HT1080 (cell line): ENCODE measurements around the gene MED9. TPM values are rescaled to one million over a fixed set of nuclear protein-coding genes. Genes with fewer than 3 reads are reported as not detected.

Source experiments
- DNase-seq: peaks from one replicate; pipeline ENCODE4 v3.0.0-alpha.2; 2015; ENCODE audit warnings: low read depth
- total RNA-seq: library from RNA; depleted of rRNA; stranded (reverse); fragments of >200 nt; shearing (Covaris generic); gene quantifications from 2 replicates; pipeline ENCODE4 v1.2.3, GENCODE V29; 2014

Gene MED9
- total RNA-seq, 1 experiment from 2014 or later: 13.7 TPM

GRCh38 chr17:17514993-17515933 is 38.5 kb downstream of the MED9 start:
- DNase-seq: no peak

DNA sequence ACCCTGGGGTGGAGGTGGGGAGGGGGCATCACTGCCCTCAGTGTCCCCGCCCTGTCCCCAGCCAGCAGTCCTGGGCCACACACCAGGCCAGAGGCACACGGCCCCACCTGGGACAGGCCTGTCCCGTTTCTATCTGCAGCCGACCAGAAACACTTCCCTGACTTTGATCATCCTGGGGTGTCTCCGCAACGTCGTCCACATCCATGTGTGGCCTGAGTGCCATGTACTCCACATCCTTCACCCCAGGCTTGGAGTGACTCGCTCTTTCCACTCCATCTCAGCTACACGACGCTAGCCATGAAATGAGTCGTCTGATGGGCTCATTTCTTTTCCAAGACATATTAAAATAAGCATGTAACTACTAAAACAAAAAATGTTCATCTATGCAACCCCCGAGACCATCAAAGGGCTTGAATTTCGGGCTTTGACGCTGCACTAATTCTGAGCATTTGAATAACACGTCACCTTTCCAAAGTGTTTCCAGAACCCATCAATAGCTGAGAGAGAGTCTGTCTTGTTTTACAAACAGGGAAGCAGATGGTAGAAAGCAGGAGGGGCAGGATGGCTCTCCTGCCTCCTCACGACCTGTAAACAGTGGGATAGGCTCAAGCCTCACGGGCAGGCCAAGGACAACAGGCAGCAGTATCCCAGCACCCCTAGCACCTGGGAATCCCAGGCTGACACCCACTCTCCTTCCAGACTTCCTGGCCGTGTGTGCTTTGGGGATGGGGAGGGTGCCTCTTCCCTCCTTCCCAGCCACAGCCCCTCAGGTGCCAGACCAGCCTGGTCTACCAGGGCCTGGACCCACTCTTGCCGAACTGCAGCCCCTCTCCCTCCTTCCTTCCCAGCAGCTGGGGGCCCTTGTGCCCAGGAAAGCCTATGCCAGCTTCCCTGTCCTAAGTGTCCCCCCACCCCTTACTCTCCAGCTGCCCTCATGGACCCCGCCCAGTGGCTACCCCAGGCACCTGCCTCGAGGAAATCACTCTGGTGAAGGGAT is 39.4 kb downstream of the MED9 start:
- DNase-seq: peak; percentile 18

GRCh38 chr17:17516941-17517720 is 40.3 kb downstream of the MED9 start:
- no peak for DNase-seq

- no peak for DNase-seq
Observed at GRCh38 chr17:17518014-17518413, 41.2 kb downstream of the MED9 start.

DNA sequence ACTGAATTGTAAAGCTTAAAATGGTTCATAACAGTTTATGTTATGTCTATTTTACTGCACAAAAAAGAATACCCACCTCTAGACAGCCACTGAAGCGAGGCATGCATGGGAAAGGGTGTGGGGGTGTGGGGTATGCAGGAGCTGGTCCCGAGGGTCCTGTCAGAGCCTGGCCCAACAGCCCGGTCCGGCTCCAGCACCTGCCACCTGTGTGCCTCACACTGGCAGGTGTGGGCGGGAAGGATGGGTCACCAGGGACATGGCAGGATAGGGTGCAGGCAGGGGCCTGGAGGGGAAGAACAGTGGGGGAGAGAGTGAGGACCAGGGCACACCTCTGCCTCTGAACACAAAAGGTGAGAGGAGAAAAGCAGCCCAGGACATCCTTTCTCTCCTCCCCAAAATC is 42.2 kb downstream of the MED9 start:
- no peak for DNase-seq

GRCh38 chr17:17519886-17520285 is 43.1 kb downstream of the MED9 start:
- no peak for DNase-seq

DNA sequence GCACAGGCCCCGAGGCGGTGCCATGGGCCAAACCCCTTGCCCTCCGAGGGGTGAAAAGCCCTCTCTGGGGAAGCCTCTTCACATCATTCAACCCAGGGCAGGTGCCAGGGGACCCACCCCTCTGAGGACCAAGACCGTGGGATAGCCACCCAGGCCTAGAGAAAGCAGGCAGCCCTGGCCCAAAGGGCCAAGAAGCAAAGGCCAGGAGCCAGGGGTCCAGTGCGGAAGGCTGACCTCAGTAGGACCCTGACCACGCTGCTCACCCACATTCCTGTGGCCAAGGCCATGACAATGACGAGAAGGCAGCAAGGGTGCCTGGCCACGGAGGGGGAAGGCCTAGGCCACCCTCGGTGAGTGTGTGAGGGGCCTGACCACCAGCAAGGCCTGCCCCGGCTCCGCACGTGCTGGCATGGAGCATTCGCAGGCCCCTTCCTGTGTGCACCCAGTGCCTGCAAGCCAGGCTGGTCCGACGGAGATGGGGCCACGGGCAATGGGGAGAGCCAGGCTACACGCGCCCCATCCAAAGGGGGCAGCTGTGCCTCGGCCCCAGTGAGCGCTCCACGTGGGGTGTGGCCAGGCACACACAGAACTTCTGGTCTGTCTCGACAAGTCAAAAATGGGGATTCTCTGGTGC is 43.9 kb downstream of the MED9 start:
- no peak for DNase-seq

DNA sequence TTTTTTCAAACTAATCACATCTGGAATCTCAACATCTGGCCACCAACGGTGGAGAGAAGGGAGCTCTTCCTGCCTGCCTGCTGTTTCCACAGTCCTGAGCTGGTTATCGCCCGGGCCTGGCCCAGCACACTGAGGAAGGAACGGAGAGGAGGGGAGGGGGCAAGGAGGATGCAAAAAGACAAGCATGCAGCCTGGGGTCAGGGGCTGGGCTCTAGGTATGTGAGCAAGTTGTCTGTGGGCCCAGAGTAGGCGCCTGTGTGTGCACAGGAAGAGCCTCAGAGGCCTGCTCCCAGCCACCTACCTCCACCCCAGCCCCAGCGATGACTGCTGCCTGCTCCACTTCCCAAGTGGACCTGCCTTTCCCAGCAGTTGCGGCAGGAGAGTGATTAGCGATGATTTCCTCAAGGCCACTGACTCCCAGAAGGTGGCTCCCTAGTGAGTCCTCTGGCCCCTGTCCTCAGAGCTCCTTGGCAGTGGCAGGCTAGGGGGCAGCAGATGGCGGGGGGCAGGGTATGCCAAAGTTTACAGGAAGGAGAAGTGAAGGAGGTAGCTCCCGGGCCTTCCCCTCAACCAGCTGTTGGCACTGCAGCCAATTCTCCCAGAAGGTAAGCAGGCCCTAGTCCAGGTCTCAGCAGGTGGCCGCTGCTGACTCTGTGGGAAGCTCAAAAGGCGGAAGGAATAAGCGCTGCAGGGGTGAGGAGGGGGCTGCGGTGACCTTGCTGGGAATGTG is 46.4 kb downstream of the MED9 start:
- no peak for DNase-seq

DNA sequence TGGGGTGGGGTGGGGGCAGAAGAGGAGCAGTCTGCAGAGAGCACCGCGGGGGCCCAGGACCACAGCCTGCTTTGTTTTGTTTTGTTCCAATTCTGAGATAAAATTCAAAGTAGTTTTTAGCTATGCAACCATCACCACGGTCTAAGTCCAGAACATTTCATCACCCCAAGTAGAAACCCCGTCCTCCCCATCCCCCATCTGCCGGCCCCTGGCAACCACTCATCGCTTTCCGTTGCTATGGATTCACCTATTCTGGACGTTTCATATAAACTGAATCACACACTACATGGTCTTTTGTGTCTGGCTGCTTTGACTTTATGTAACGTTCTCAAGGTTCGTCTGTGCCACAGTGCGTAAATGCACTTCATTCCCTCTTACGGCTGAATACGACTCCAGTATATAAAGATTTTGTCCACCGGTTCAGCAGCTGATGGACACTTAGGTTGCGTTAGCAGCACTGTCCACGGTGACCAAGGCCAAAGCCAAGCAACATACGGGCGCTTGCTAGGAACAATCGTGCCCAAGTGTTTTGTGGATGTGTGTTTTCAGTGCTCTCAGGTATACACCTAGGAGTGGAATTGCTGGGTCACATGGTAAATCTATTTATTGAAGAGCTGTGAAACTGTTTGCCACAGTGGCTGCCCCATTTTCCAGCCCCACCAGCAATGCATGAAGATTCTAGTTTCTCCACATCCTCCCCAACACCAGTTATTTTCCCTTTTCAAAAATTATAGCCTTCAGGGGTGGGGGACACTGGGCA is 47.1 kb downstream of the MED9 start:
- no peak for DNase-seq

- DNase-seq: no peak
Observed at GRCh38 chr17:17525311-17525710, 48.5 kb downstream of the MED9 start.

- no peak for DNase-seq
Observed at GRCh38 chr17:17525956-17526355, 49.2 kb downstream of the MED9 start.

DNA sequence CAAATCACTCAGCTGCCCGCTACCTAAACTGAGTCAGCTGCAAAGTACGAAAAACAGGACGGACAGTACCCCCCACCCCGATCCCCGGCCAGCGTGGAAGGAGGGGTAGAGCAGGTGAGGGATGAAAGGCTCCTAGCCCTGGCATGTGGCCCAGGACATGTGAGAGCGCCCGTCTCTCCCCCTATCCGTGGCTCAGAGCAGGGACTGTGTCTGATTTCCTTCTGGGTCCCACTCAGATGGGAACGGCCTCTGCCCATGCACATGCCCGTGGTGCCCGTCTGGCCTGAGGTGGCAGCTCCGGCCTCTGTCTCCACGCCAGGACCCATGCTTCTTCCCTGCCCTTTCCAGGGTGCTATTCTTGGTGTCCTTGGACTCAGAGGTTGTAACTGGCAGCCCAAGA is 49.6 kb downstream of the MED9 start:
- DNase-seq: no peak

DNA sequence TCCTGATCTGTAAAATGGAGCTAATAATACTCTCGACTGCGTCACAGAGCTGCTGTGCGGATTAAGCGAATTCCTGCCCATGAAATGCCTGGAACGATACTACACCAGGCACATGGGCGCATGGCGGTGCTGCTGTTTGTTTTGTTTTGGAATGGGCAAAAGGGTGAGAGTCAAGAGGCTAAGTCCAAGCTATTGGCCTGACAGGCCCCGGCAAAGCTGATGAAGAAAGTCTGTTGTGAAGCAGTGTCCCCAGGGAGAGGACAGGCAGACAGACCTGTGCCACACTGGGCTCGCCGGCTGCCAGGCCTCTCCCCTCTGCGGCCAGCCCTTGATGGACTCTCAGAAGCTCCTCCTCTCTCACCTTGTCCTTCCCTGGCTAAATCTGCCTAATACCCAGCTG is 50.7 kb downstream of the MED9 start:
- no peak for DNase-seq

GRCh38 chr17:17527956-17528500 is 51.2 kb downstream of the MED9 start:
- DNase-seq: no peak

GRCh38 chr17:17528696-17529652 is 52.2 kb downstream of the MED9 start:
- DNase-seq: no peak

DNA sequence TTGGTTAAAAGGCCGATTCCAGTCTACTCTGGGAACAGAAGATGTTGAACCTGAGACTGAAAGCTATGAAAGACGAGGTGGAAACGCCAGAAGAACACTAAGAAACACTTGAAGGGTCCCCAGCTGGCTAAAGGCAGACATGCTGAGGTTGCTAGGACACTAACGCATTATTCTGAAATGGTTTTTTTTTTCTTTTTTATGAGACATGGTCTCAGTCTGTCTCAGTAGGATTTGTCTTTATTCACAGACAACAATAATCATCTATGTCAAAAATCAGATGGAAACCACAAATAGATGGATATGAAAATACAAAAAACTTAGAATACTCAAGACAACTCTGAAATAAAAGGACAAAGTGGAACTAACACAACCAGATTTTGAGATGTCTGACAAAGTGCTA is 54.4 kb downstream of the MED9 start:
- no peak for DNase-seq

DNA sequence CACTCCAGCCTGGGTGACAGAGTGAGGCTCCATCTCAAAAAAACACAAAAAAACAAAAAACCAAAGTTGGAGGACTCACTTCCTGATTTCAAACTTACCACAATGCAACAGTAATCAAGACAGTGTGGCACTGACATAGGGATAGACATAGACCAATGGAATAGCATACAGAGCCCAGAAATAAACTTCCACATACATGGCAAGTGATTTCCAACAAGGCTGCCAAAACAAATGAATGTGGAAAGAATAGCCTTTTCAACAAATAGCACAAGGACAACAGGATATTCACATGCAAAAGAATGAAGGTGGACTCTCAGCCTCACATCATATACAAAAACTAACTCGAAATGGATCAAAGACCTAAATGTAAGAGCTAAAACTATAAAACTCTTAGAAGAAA is 56.2 kb downstream of the MED9 start:
- no peak for DNase-seq

- no peak for DNase-seq
Observed at GRCh38 chr17:17533901-17534441, 57.2 kb downstream of the MED9 start.
